H1 (cell line): Measurements from ENCODE around the gene ANKS1B. TPM values are rescaled to one million over a fixed set of nuclear protein-coding genes. Genes with fewer than 3 reads are reported as not detected.

Source experiments
- BACH1 ChIP-seq: IDR thresholded peaks from 2 replicates; pipeline ENCODE4 v1.6.1; 2012; ENCODE audit warnings: low read length, improper control_type of control experiment
- BCL11A ChIP-seq, 2 experiments: IDR thresholded peaks; one replicate each; pipeline ENCODE4 v1.6.1; 2011; ENCODE audit warnings: low read depth in 2 of 2, low read length in 2 of 2, mild to moderate bottlenecking in 2 of 2
- CHD1 ChIP-seq: IDR thresholded peaks from 2 replicates; pipeline ENCODE4 v1.6.1; 2012; ENCODE audit warnings: low read depth, low read length, improper control_type of control experiment
- CTBP2 ChIP-seq: IDR thresholded peaks from 2 replicates; pipeline ENCODE4 v1.7.0; 2011; ENCODE audit warnings: borderline replicate concordance, mild to moderate bottlenecking, moderate library complexity, mixed read lengths, low read length; ENCODE audit not compliant: insufficient read depth, insufficient read length
- EZH2 ChIP-seq: fragments of 200-600 bp; sonication (generic); IDR thresholded peaks from 2 replicates; pipeline ENCODE4 v1.7.1; 2012; ENCODE audit warnings: low read depth, mild to moderate bottlenecking, moderate library complexity, low read length, inconsistent platforms; ENCODE audit not compliant: severe bottlenecking
- FOSL1 ChIP-seq: IDR thresholded peaks from 2 replicates; pipeline ENCODE4 v1.6.1; 2011; ENCODE audit warnings: mild to moderate bottlenecking, low read depth, low read length, moderate library complexity; ENCODE audit not compliant: insufficient read depth
- GABPA ChIP-seq: IDR thresholded peaks from 2 replicates; pipeline ENCODE4 v1.6.1; 2011; ENCODE audit warnings: mild to moderate bottlenecking, low read length, moderate library complexity, borderline replicate concordance; ENCODE audit not compliant: insufficient read depth
- GTF2F1 ChIP-seq: IDR thresholded peaks from 2 replicates; pipeline ENCODE4 v1.6.1; 2012; ENCODE audit warnings: low read depth, low read length, improper control_type of control experiment, borderline replicate concordance
- JUND ChIP-seq: IDR thresholded peaks from 2 replicates; pipeline ENCODE4 v1.6.1; 2011; ENCODE audit warnings: mild to moderate bottlenecking, improper control_type of control experiment, low read length
- KDM1A ChIP-seq: fragments of 200-600, 300-600 bp; sonication (generic); IDR thresholded peaks from 2 replicates; pipeline ENCODE4 v1.7.1; 2016; ENCODE audit warnings: mild to moderate bottlenecking, low read length, borderline replicate concordance
- POLR2AphosphoS5 ChIP-seq: IDR thresholded peaks from 2 replicates; pipeline ENCODE4 v1.6.1; 2011; ENCODE audit warnings: low read depth, low read length
- RBBP5 ChIP-seq: IDR thresholded peaks from 2 replicates; pipeline ENCODE4 v1.7.1; 2012; ENCODE audit warnings: low read depth, mild to moderate bottlenecking, inconsistent platforms, low read length, moderate library complexity, borderline replicate concordance
- RNF2 ChIP-seq: fragments of 200-900, 300-1000 bp; sonication (generic); IDR thresholded peaks from 2 replicates; pipeline ENCODE4 v1.7.1; 2016; ENCODE audit warnings: borderline replicate concordance, low read depth, mild to moderate bottlenecking, antibody characterized with exemption, low read length; ENCODE audit not compliant: poor library complexity, severe bottlenecking; ENCODE audit errors: missing control alignments
- SIX5 ChIP-seq: IDR thresholded peaks from 2 replicates; pipeline ENCODE4 v1.6.1; 2011; ENCODE audit warnings: mild to moderate bottlenecking, low read depth, low read length
- SP2 ChIP-seq: IDR thresholded peaks from 2 replicates; pipeline ENCODE4 v1.6.1; 2012; ENCODE audit warnings: mild to moderate bottlenecking, low read length, inconsistent platforms
- TCF12 ChIP-seq: IDR thresholded peaks from 2 replicates; pipeline ENCODE4 v1.6.1; 2011; ENCODE audit warnings: low read depth, mild to moderate bottlenecking, low read length
- TEAD4 ChIP-seq: IDR thresholded peaks from 2 replicates; pipeline ENCODE4 v1.6.1; 2012; ENCODE audit warnings: low read depth, low read length, inconsistent platforms, mixed read lengths
- polyA plus RNA-seq, 7 experiments: library from polyadenylated mRNA; depleted of rRNA in 3 of 7; stranded (reverse) in 5 of 7; unstranded in 2 of 7; fragments of >200 nt in 5 of 7; fragments of 200-250 nt in 2 of 7; gene quantifications; 1 replicate in 5 of 7; 2 replicates in 1 of 7; 4 replicates in 1 of 7; pipeline versions ENCODE4 v1.2.1 to v1.2.3, GENCODE V29; 2011 to 2013; ENCODE audit warnings: missing spikeins in 2 of 7, mixed read lengths in 2 of 7
- total RNA-seq: library from RNA; stranded (reverse); fragmentation: NEBNext Ultra II Directional; extraction: Animal tissue kit (Norgen Biotek cat#: 25700); gene quantifications from 2 replicates; pipeline ENCODE4 v1.2.1, GENCODE V29; 2021
- TF ChIP-seq, protein P1 (sequence below): IDR thresholded peaks from 2 replicates; pipeline ENCODE4 v1.6.1; 2012; ENCODE audit warnings: inconsistent platforms

The ANKS1B gene
- total and polyA plus RNA-seq, 2 of the 8 experiments (the other 6 are each of a cell fraction or from before 2014, with no cell fraction given): 2.7 to 6.1 TPM

DNA sequence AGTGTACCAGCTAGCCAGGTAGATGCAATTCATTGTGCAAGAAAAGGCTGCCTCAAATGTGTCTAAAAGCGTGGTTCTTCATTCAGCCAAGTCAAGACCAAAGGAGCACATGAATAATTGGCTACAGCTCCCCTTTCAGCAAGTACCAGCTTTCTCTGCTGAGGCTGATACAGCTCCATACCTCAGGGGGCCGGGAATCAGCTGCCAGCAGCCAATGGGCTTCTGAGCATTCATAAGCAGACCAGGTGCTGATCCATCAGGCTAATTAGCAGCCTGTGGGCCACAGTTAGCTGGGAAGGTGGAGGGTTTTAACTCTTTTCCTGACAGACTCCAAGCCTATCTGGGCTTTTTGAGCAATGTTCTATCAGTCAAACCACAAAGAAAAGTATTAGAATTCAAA, 1075.0 kb downstream of the ANKS1B start (continued):
- no peak for TF ChIP-seq SP2
- no peak for TF ChIP-seq CHD1
- TF ChIP-seq FOSL1: no peak
- no peak for TF ChIP-seq RBBP5
- TF ChIP-seq EZH2: no peak
- no peak for TF ChIP-seq BCL11A (IDR thresholded peaks at IDR 0.05; ENCODE audit: low read depth in 2 of 2, low read length in 2 of 2)
- TF ChIP-seq BACH1: no peak
- no peak for TF ChIP-seq CTBP2
- TF ChIP-seq, protein P1, sequence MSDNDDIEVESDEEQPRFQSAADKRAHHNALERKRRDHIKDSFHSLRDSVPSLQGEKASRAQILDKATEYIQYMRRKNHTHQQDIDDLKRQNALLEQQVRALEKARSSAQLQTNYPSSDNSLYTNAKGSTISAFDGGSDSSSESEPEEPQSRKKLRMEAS: no peak
- TF ChIP-seq JUND: no peak
- TF ChIP-seq KDM1A: no peak
- TF ChIP-seq SIX5: no peak
- no peak for TF ChIP-seq GABPA
- peak; percentile 72; the same call in 1 of the 2 replicates for TF ChIP-seq TCF12
- TF ChIP-seq TEAD4: no peak
- no peak for TF ChIP-seq POLR2AphosphoS5
- TF ChIP-seq GTF2F1: no peak
- TF ChIP-seq RNF2: no peak
